ENCODE results near the gene KLHL36.

The KLHL36 gene

GRCh38 chr16:84672276-84673202 is 24.2 kb downstream of the KLHL36 start:
- no peak overlapping the region for H3K9ac ChIP-seq (ENCODE audit: low read depth, low read length, poor library complexity, severe bottlenecking)
- H3K36me3 ChIP-seq (ENCODE audit: insufficient read depth, low read length): no peaks in the 10 kb centered on the region
- TF ChIP-seq EZH2phosphoT487 (IDR thresholded peaks at IDR 0.05; ENCODE audit: borderline replicate concordance): no peak
- TF ChIP-seq CTCF (conservative IDR thresholded peaks at IDR 0.05; ENCODE audit: low read length): peak; percentile 81
- no peaks in the 10 kb centered on the region for H4K20me1 ChIP-seq (ENCODE audit: insufficient read depth, low read length, poor library complexity, severe bottlenecking)
- H2AFZ ChIP-seq (ENCODE audit: low read length): no peak overlapping the region
- no peaks in the 10 kb centered on the region for H3K4me1 ChIP-seq (ENCODE audit: insufficient read depth, low read length, poor library complexity, severe bottlenecking)
- H3K79me2 ChIP-seq (ENCODE audit: insufficient read depth, low read length): no peaks in the 10 kb centered on the region
- no peak overlapping the region for H3K4me3 ChIP-seq (ENCODE audit: low read length, poor library complexity, severe bottlenecking)
- H3K27me3 ChIP-seq (ENCODE audit: insufficient read depth, low read length, poor library complexity, severe bottlenecking): no peaks in the 10 kb centered on the region
- H3K9me2 ChIP-seq (replicated peaks; ENCODE audit: low read depth, low read length): no peaks in the 10 kb centered on the region
- H3K9me3 ChIP-seq (ENCODE audit: insufficient read depth, low read depth, low read length): no peaks in the 10 kb centered on the region
- H3K4me2 ChIP-seq (ENCODE audit: low read depth, low read length, poor library complexity, severe bottlenecking): no peak overlapping the region
- no peaks in the 10 kb centered on the region for H3F3A ChIP-seq (ENCODE audit: low read depth)

GRCh38 chr16:84673203-84673535 is 24.9 kb downstream of the KLHL36 start:
- Histone ChIP-seq H3K36me3 (ENCODE audit: insufficient read depth, low read length) (no peaks in the 10 kb centered on the region), H4K20me1 (ENCODE audit: insufficient read depth, low read length, poor library complexity, severe bottlenecking) (no peaks in the 10 kb centered on the region), H3K79me2 (ENCODE audit: insufficient read depth, low read length) (no peaks in the 10 kb centered on the region), H3K4me1 (ENCODE audit: insufficient read depth, low read length, poor library complexity, severe bottlenecking) (no peaks in the 10 kb centered on the region), H3F3A (ENCODE audit: low read depth) (no peaks in the 10 kb centered on the region), H3K27me3 (ENCODE audit: insufficient read depth, low read length, poor library complexity, severe bottlenecking) (no peaks in the 10 kb centered on the region), H3K9me3 (ENCODE audit: insufficient read depth, low read depth, low read length) (no peaks in the 10 kb centered on the region), H3K9me2 (replicated peaks; ENCODE audit: low read depth, low read length) (no peaks in the 10 kb centered on the region), H2AFZ (ENCODE audit: low read length) (no peak overlapping the region), H3K9ac (ENCODE audit: low read depth, low read length, poor library complexity, severe bottlenecking) (no peak overlapping the region), H3K4me3 (ENCODE audit: low read length, poor library complexity, severe bottlenecking) (no peak overlapping the region), H3K4me2 (ENCODE audit: low read depth, low read length, poor library complexity, severe bottlenecking) (no peak overlapping the region)
- TF ChIP-seq CTCF (conservative IDR thresholded peaks at IDR 0.05; ENCODE audit: low read length): no peak

GRCh38 chr16:84673561-84673960 is 25.2 kb downstream of the KLHL36 start:
- H3K4me3 ChIP-seq (ENCODE audit: low read length, poor library complexity, severe bottlenecking): no peak overlapping the region
- H3F3A ChIP-seq (ENCODE audit: low read depth): no peaks in the 10 kb centered on the region
- H3K36me3 ChIP-seq (ENCODE audit: insufficient read depth, low read length): no peaks in the 10 kb centered on the region
- H3K79me2 ChIP-seq (ENCODE audit: insufficient read depth, low read length): no peaks in the 10 kb centered on the region
- H3K27me3 ChIP-seq (ENCODE audit: insufficient read depth, low read length, poor library complexity, severe bottlenecking): no peaks in the 10 kb centered on the region
- TF ChIP-seq CTCF (conservative IDR thresholded peaks at IDR 0.05; ENCODE audit: low read length) (no peak), EZH2phosphoT487 (IDR thresholded peaks at IDR 0.05; ENCODE audit: borderline replicate concordance) (no peak)
- no peaks in the 10 kb centered on the region for H3K4me1 ChIP-seq (ENCODE audit: insufficient read depth, low read length, poor library complexity, severe bottlenecking)
- no peak overlapping the region for H3K9ac ChIP-seq (ENCODE audit: low read depth, low read length, poor library complexity, severe bottlenecking)
- H2AFZ ChIP-seq (ENCODE audit: low read length): no peak overlapping the region
- no peaks in the 10 kb centered on the region for H3K9me3 ChIP-seq (ENCODE audit: insufficient read depth, low read depth, low read length)
- no peak overlapping the region for H3K4me2 ChIP-seq (ENCODE audit: low read depth, low read length, poor library complexity, severe bottlenecking)
- no peaks in the 10 kb centered on the region for H4K20me1 ChIP-seq (ENCODE audit: insufficient read depth, low read length, poor library complexity, severe bottlenecking)
- H3K9me2 ChIP-seq (replicated peaks; ENCODE audit: low read depth, low read length): no peaks in the 10 kb centered on the region

All from Loucy (cell line).